ENCODE results near the gene DDX11.
"Not testable (repeated sequence)": the region's sequence is repeated elsewhere in the genome, so short reads cannot be mapped to it uniquely, and the experiment has no call there.

GRCh38 chr12:31073527-31074332 lies at the start of gene DDX11:
- TF ChIP-seq CTCF (conservative IDR thresholded peaks at IDR 0.05; ENCODE audit: low read depth, low read length); POLR2A (IDR thresholded peaks at IDR 0.05; ENCODE audit: low read depth, low read length); RAD21 (IDR thresholded peaks at IDR 0.05; ENCODE audit: low read length): not testable (repeated sequence)

Measured in IMR-90 (cell line).